ENCODE results near the gene ZBTB39. TPM values are rescaled to one million over a fixed set of nuclear protein-coding genes. Genes with fewer than 3 reads are reported as not detected.
"Not testable (repeated sequence)": the region's sequence is repeated elsewhere in the genome, so short reads cannot be mapped to it uniquely, and the experiment has no call there.

Gene ZBTB39
- total and polyA plus RNA-seq, 2 of the 8 experiments (the other 6 are each of a cell fraction or from before 2014, with no cell fraction given) = 19.3 to 25.0 TPM

DNA sequence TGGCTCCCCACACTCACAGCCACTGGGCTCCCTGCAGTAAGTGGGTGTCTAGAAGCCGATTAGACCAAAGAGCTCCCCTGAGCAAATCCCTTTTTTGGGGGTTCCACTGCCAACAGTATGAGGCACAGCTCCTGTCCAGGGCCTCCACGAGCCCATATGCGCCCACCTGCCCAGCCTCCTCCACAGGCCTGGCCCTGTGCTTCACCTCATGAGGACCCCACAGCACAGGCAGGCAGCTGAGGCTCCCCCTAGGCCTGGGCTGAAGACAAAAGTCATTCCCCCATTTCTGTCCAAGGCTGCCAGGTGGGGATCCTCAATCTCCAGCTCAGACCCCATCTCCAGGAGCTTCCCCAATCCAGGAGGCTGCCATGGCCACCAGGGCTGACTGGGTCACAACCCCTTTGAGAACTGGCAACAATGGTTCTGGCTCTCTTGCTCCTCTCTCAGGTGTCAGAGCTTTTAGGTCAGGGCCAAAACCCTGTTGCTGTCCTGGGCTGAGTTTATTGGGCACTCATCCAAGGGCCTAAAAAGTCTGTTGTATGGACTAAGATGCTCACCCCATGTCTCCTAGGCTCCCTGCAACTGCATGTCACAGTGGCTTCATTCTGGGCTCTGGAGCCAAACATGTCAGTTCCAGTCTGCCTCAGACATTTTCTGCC, 23.6 kb downstream of the ZBTB39 start:
- H4K8ac ChIP-seq (ENCODE audit: extremely low read depth, insufficient read depth, low read length); H2AFZ ChIP-seq (ENCODE audit: low read length); H3K14ac ChIP-seq (ENCODE audit: insufficient read length); H2BK15ac ChIP-seq (ENCODE audit: low read length); H3K27me3 ChIP-seq (replicated peaks in 1 of 4; ENCODE audit: control insufficient read depth in 3 of 4, extremely low read depth in 1 of 4, insufficient read depth in 3 of 4, low read length in 3 of 4); H4K20me1 ChIP-seq (replicated peaks in 1 of 2; ENCODE audit: control insufficient read depth in 1 of 2, insufficient read depth in 2 of 2, low read length in 2 of 2); H2AK5ac ChIP-seq (ENCODE audit: low read depth, low read length); H3K4me2 ChIP-seq (ENCODE audit: insufficient read depth in 1 of 2, low read depth in 2 of 2, low read length in 2 of 2); H2BK12ac ChIP-seq (ENCODE audit: low read depth, low read length); H3K27ac ChIP-seq (ENCODE audit: low read depth, low read length); H2BK20ac ChIP-seq (ENCODE audit: low read length); H3K4me1 ChIP-seq (replicated peaks in 1 of 4; ENCODE audit: control insufficient read depth in 3 of 4, insufficient read depth in 4 of 4, low read length in 3 of 4); H3K36me3 ChIP-seq (ENCODE audit: control insufficient read depth in 2 of 4, insufficient read depth in 4 of 4, low read length in 3 of 4); H3K79me2 ChIP-seq (ENCODE audit: control insufficient read depth in 1 of 2, insufficient read depth in 2 of 2, low read length in 2 of 2); H2BK120ac ChIP-seq (replicated peaks; ENCODE audit: low read depth, low read length); H4K5ac ChIP-seq (ENCODE audit: insufficient read length, low read depth, low read length); H2BK5ac ChIP-seq (ENCODE audit: low read depth, low read length); H3K4ac ChIP-seq (replicated peaks; ENCODE audit: insufficient read length, low read depth, low read length); H3K56ac ChIP-seq (replicated peaks; ENCODE audit: insufficient read length, low read depth, low read length); H3K18ac ChIP-seq (ENCODE audit: extremely low read depth, low read length); H3K23me2 ChIP-seq (ENCODE audit: low read depth, low read length); H3K9ac ChIP-seq (replicated peaks in 1 of 4; ENCODE audit: extremely low read depth in 1 of 4, low read depth in 3 of 4, low read length in 3 of 4); H3K9me3 ChIP-seq (ENCODE audit: insufficient read depth in 2 of 2, low read depth in 1 of 2, low read length in 1 of 2); POLR2A ChIA-PET (ENCODE audit: partially characterized antibody); H3K79me1 ChIP-seq (ENCODE audit: low read depth, low read length); H3K23ac ChIP-seq (ENCODE audit: insufficient read length); H4K91ac ChIP-seq (replicated peaks; ENCODE audit: insufficient read length, low read length); DNase-seq (ENCODE audit: low read depth in 1 of 2, low spot score in 2 of 2); H3K4me3 ChIP-seq (ENCODE audit: extremely low read depth in 1 of 4, insufficient read depth in 2 of 4, low read depth in 3 of 4, low read length in 4 of 4); FAIRE-seq: not testable (repeated sequence)
- WGBS, 2 experiments (ENCODE audit: extremely low coverage in 1 of 2, insufficient coverage in 1 of 2, insufficient read length in 1 of 2, insufficient replicate concordance in 2 of 2, low coverage in 1 of 2, low lambda C conversion rate in 2 of 2, missing lambda C conversion rate in 1 of 2) = 82% methylated on average over 3 of the region's 3 CpGs; no CpG with 5 or more reads in 1 of the 2 experiments
- CTCF ChIA-PET (ENCODE audit: partially characterized antibody) = interaction anchor here (2.0 kb wide), 1 partner anchor 142 kb away, joined by 7 read pairs; no protein-coding TSS in a partner anchor

Measured in H1 (cell line).